Type B pancreatic cell (in vitro differentiated cells): ENCODE results near the gene INSYN1. TPM values are rescaled to one million over a fixed set of nuclear protein-coding genes. Genes with fewer than 3 reads are reported as not detected.

Experiments used
- DNase-seq: peaks from one replicate; pipeline ENCODE4 v3.0.0; 2021; ENCODE audit warnings: mixed read lengths; ENCODE audit not compliant: unreplicated experiment; ENCODE audit errors: extremely low spot score
- H3K27ac Mint-ChIP-seq: 2 replicates; pipeline ENCODE4 v1.8.0; 2021; ENCODE audit warnings: mild to moderate bottlenecking, mixed read lengths
- H3K27me3 Mint-ChIP-seq: 2 replicates; pipeline ENCODE4 v1.8.0; 2021; ENCODE audit warnings: mixed read lengths
- H3K36me3 Mint-ChIP-seq: 2 replicates; pipeline ENCODE4 v1.8.0; 2021; ENCODE audit warnings: mixed read lengths
- H3K4me1 Mint-ChIP-seq: one replicate; pipeline ENCODE4 v1.8.0; 2021; ENCODE audit warnings: mixed read lengths; ENCODE audit not compliant: unreplicated experiment
- H3K4me3 Mint-ChIP-seq: 2 replicates; pipeline ENCODE4 v1.8.0; 2021; ENCODE audit warnings: mild to moderate bottlenecking, mixed read lengths
- H3K9me3 Mint-ChIP-seq: 2 replicates; pipeline ENCODE4 v1.8.0; 2021; ENCODE audit warnings: mixed read lengths
- CTCF ChIP-seq: fragments of 200-600 bp; sonication (generic); conservative IDR thresholded peaks from 2 replicates; pipeline ENCODE4 v1.5.0; 2021; ENCODE audit warnings: antibody characterized with exemption, mild to moderate bottlenecking
- total RNA-seq: library from RNA; stranded (reverse); gene quantifications from 2 replicates; pipeline ENCODE4 v1.2.1, GENCODE V29; 2021; ENCODE audit warnings: low replicate concordance

Gene INSYN1
- total RNA-seq, 1 donor from 2014 or later = 5.8 TPM

- Mint-ChIP-seq H3K4me3 (peak overlapping the region; percentile 83), H3K4me1 (peaks cover 16% of the 10 kb centered on the region), H3K9me3 (no peaks in the 10 kb centered on the region), H3K27ac (no peak overlapping the region), H3K27me3 (peaks cover 61% of the 10 kb centered on the region), H3K36me3 (no peaks in the 10 kb centered on the region)
- no peak for DNase-seq
- TF ChIP-seq CTCF = no peak
Observed at GRCh38 chr15:73751511-73751898, 1.6 kb downstream of the INSYN1 start.

DNA sequence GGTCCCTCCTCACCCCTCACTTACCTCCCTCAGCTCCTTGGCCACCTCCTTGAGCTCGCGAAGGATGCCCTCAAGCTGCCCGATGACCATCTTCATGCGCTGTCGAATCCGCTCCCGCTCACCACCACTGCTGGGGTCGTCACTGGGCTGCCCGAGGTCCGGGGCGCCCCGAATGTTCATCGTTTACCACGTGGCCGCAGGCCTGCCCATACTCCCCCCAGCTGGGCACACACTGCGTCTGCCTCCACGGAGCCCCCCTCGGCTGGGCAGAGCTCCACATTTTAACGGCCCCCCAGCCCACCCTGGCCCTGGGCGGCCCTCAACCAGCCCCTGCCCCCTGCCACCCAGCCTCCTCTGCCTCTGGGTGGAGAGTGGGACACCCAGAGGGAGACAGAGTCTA is 2.2 kb downstream of the INSYN1 start:
- H3K4me1 Mint-ChIP-seq = peaks cover 22% of the 10 kb centered on the region
- H3K9me3 Mint-ChIP-seq = no peaks in the 10 kb centered on the region
- no peaks in the 10 kb centered on the region for H3K36me3 Mint-ChIP-seq
- H3K27ac Mint-ChIP-seq = no peak overlapping the region
- no peak for TF ChIP-seq CTCF
- H3K27me3 Mint-ChIP-seq = peaks cover 58% of the 10 kb centered on the region
- H3K4me3 Mint-ChIP-seq = peak overlapping the region; percentile 77
- no peak for DNase-seq

DNA sequence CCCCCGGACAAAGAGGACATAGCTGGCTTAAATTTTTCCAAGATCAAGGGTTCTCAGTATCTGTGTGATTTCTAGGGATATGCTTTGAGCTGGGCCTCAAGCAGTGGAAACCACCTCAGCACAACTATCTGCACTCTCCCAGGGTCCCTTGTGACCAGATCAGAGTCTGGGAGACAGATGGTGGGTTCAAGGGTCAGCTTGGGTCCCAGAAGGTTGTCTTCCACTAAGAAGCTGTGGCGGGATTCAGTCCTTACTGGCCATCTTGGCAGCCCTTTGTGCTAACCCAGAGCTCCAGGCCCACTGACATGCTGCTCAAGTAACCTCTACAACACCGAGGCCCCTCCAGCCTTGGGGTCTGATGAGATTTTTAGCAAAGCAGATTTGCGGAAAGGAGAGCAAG is 2.7 kb downstream of the INSYN1 start:
- Mint-ChIP-seq H3K4me1 (peaks cover 24% of the 10 kb centered on the region), H3K4me3 (peak overlapping the region; percentile 77), H3K27ac (no peak overlapping the region), H3K27me3 (peaks cover 55% of the 10 kb centered on the region), H3K36me3 (no peaks in the 10 kb centered on the region), H3K9me3 (no peaks in the 10 kb centered on the region)
- no peak for DNase-seq
- TF ChIP-seq CTCF = no peak

GRCh38 chr15:73749971-73750370 is 3.2 kb downstream of the INSYN1 start:
- H3K27me3 Mint-ChIP-seq = peaks cover 56% of the 10 kb centered on the region
- H3K4me1 Mint-ChIP-seq = peaks cover 28% of the 10 kb centered on the region
- no peak overlapping the region for H3K27ac Mint-ChIP-seq
- H3K9me3 Mint-ChIP-seq = no peaks in the 10 kb centered on the region
- H3K4me3 Mint-ChIP-seq = peak overlapping the region; percentile 77
- H3K36me3 Mint-ChIP-seq = no peaks in the 10 kb centered on the region
- TF ChIP-seq CTCF = no peak
- DNase-seq = no peak

- Mint-ChIP-seq H3K27me3 (peaks cover 52% of the 10 kb centered on the region), H3K4me3 (no peak overlapping the region), H3K27ac (no peak overlapping the region), H3K4me1 (peaks cover 26% of the 10 kb centered on the region), H3K36me3 (no peaks in the 10 kb centered on the region), H3K9me3 (no peaks in the 10 kb centered on the region)
- DNase-seq = no peak
- no peak for TF ChIP-seq CTCF
Observed at GRCh38 chr15:73749533-73749932, 3.6 kb downstream of the INSYN1 start.

DNA sequence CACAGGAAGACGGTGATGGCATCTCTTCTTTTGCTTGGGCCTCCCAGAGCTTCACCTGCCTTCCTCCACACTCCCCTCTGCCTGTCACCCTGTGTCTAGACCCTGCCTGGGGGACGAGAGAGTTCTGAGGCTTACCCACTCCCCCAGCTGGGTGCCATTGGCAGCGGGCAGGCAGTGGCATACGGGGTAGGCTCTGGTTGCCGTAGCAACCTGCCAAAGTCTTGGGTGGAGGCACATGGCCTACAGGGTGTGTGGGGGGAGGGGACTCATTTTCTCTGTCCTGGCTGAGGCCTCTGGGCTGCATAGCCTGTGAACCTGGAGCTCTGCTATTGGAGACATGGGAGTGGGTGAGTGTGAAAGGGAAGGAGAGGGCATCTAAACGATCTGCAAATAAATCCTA is 4.4 kb downstream of the INSYN1 start:
- Mint-ChIP-seq H3K27ac (no peak overlapping the region), H3K9me3 (no peaks in the 10 kb centered on the region), H3K4me1 (peaks cover 19% of the 10 kb centered on the region), H3K27me3 (peaks cover 44% of the 10 kb centered on the region), H3K36me3 (no peaks in the 10 kb centered on the region), H3K4me3 (no peak overlapping the region)
- no peak for TF ChIP-seq CTCF
- no peak for DNase-seq
